ENCODE results near the gene MAPK14.

DNA sequence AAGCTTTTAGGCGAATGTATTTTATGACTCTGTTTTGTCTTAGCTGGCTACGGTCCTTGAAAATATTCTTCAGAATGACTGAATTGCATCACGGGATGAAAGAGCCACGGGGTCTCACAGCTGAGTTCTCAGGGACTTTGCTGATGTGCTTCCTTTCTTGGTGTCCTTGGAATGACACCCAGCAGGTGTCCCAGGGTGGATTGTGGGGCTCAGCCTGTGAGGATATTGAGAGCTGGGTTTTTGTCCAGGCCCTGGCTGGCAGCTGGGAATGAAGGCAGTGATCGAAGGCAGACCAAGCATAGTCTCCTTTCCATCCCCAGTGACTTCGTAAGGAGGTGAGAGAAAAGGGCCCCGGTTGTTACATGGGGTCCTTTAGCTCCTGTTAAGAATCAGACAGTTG, 83.9 kb downstream of the MAPK14 start:
- TF ChIP-seq, protein P1, sequence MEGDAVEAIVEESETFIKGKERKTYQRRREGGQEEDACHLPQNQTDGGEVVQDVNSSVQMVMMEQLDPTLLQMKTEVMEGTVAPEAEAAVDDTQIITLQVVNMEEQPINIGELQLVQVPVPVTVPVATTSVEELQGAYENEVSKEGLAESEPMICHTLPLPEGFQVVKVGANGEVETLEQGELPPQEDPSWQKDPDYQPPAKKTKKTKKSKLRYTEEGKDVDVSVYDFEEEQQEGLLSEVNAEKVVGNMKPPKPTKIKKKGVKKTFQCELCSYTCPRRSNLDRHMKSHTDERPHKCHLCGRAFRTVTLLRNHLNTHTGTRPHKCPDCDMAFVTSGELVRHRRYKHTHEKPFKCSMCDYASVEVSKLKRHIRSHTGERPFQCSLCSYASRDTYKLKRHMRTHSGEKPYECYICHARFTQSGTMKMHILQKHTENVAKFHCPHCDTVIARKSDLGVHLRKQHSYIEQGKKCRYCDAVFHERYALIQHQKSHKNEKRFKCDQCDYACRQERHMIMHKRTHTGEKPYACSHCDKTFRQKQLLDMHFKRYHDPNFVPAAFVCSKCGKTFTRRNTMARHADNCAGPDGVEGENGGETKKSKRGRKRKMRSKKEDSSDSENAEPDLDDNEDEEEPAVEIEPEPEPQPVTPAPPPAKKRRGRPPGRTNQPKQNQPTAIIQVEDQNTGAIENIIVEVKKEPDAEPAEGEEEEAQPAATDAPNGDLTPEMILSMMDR (IDR thresholded peaks at IDR 0.05), result no peak
- TF ChIP-seq POLR2A (IDR thresholded peaks at IDR 0.05), result no peak
